Stimulated activated CD4-positive, alpha-beta T cell treated with anti-CD3 and anti-CD28 coated beads, Interleukin-4, amount 100 ng/mL, for 48 hours (primary cell): ENCODE results near the gene CDK8.
"Not testable (repeated sequence)": the region's sequence is repeated elsewhere in the genome, so short reads cannot be mapped to it uniquely, and the experiment has no call there.

Source experiments
- DNase-seq, 2 donors: peaks; one replicate each; pipeline ENCODE4 v3.0.0-alpha.2; 2020; ENCODE audit warnings: low read depth in 2 of 2

The CDK8 gene

GRCh38 chr13:26253787-26254582 is at the start of gene CDK8:
TSS of gene CDK8 (plus strand) at chr13:26254129. CDS start at chr13:26254642, 513 bp downstream.
- peak; percentile 77 to 85 for DNase-seq

GRCh38 chr13:26208287-26208686 is 45.6 kb upstream of the CDK8 start:
- DNase-seq, result no peak

- DNase-seq, result no peak
These were observed 40.6 kb upstream of the CDK8 start for GRCh38 chr13:26213345-26213744.

GRCh38 chr13:26213982-26214381 is 39.9 kb upstream of the CDK8 start:
- DNase-seq, result no peak

GRCh38 chr13:26216042-26216441 is 37.9 kb upstream of the CDK8 start:
- DNase-seq, result no peak

- DNase-seq, result no peak
These were observed 34.2 kb upstream of the CDK8 start for GRCh38 chr13:26219726-26220125.

GRCh38 chr13:26220575-26220974 is 33.4 kb upstream of the CDK8 start:
- no peak for DNase-seq

GRCh38 chr13:26221399-26221720 is 32.6 kb upstream of the CDK8 start:
- no peak for DNase-seq

GRCh38 chr13:26221721-26222519 is 32.0 kb upstream of the CDK8 start, which contains the start of gene RNF6:
TSS of gene RNF6 (minus strand) at chr13:26222314. CDS start at chr13:26219649, 2,665 bp downstream.
- DNase-seq, result peak; percentile 75 to 80

- DNase-seq, result no peak
These were observed 31.3 kb upstream of the CDK8 start for GRCh38 chr13:26222520-26223046.

- no peak for DNase-seq
These were observed 27.9 kb upstream of the CDK8 start for GRCh38 chr13:26225896-26226617.

- no peak for DNase-seq
These were observed 26.6 kb upstream of the CDK8 start for GRCh38 chr13:26227166-26227971.

GRCh38 chr13:26228096-26228495 is 25.8 kb upstream of the CDK8 start:
- no peak for DNase-seq

GRCh38 chr13:26229080-26229615 is 24.8 kb upstream of the CDK8 start:
- DNase-seq, result no peak

GRCh38 chr13:26230703-26231102 is 23.2 kb upstream of the CDK8 start:
- DNase-seq, result no peak

- no peak for DNase-seq
These were observed 17.6 kb upstream of the CDK8 start for GRCh38 chr13:26236296-26236695.

- no peak for DNase-seq
These were observed 7.8 kb upstream of the CDK8 start for GRCh38 chr13:26246154-26246553.

GRCh38 chr13:26247011-26247410 is 6.9 kb upstream of the CDK8 start:
- DNase-seq, result no peak

GRCh38 chr13:26247608-26248007 is 6.3 kb upstream of the CDK8 start:
- DNase-seq, result no peak

- no peak for DNase-seq
These were observed 4.4 kb upstream of the CDK8 start for GRCh38 chr13:26249551-26249950.

- not testable (repeated sequence) for DNase-seq
These were observed 1.9 kb upstream of the CDK8 start for GRCh38 chr13:26252006-26252405.
